ENCODE measurements around the gene ARL4C. TPM values are rescaled to one million over a fixed set of nuclear protein-coding genes. Genes with fewer than 3 reads are reported as not detected.

The ARL4C gene
- total RNA-seq, 1 donor from 2014 or later = 18.8 TPM

DNA sequence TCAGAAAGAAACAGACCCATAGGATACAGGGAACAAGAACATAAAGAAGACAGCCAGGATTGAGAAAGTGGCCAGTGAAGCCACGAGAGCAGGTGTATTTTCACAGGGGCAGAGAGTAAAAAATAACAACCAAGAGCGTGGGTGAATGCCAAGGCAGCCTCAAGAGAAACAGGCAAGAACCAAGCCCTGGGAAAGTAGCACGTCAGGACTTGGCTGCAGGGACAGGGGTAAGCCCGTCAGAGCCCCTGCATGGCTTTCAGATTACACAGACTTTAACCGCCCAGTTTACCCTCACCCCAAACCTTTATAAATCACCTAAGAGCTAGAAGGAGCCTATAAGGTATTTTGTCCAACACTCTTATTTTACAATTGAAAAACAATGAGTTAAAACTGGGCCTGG lies 43.7 kb downstream of the ARL4C start:
- H3K36me3 ChIP-seq = no peaks in the 10 kb centered on the region
- no peaks in the 10 kb centered on the region for H3K9me3 ChIP-seq
- no peak for DNase-seq (ENCODE audit: low spot score in 2 of 2)
- H3K27ac ChIP-seq = no peak overlapping the region
- H3K4me1 ChIP-seq = no peaks in the 10 kb centered on the region
- no peaks in the 10 kb centered on the region for H3K27me3 ChIP-seq
- H3K4me3 ChIP-seq = no peak overlapping the region
- intact Hi-C loops (cut with DNase I) = no loop called here
- TF ChIP-seq, protein P1, sequence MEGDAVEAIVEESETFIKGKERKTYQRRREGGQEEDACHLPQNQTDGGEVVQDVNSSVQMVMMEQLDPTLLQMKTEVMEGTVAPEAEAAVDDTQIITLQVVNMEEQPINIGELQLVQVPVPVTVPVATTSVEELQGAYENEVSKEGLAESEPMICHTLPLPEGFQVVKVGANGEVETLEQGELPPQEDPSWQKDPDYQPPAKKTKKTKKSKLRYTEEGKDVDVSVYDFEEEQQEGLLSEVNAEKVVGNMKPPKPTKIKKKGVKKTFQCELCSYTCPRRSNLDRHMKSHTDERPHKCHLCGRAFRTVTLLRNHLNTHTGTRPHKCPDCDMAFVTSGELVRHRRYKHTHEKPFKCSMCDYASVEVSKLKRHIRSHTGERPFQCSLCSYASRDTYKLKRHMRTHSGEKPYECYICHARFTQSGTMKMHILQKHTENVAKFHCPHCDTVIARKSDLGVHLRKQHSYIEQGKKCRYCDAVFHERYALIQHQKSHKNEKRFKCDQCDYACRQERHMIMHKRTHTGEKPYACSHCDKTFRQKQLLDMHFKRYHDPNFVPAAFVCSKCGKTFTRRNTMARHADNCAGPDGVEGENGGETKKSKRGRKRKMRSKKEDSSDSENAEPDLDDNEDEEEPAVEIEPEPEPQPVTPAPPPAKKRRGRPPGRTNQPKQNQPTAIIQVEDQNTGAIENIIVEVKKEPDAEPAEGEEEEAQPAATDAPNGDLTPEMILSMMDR (IDR thresholded peaks at IDR 0.05) = no peak

DNA sequence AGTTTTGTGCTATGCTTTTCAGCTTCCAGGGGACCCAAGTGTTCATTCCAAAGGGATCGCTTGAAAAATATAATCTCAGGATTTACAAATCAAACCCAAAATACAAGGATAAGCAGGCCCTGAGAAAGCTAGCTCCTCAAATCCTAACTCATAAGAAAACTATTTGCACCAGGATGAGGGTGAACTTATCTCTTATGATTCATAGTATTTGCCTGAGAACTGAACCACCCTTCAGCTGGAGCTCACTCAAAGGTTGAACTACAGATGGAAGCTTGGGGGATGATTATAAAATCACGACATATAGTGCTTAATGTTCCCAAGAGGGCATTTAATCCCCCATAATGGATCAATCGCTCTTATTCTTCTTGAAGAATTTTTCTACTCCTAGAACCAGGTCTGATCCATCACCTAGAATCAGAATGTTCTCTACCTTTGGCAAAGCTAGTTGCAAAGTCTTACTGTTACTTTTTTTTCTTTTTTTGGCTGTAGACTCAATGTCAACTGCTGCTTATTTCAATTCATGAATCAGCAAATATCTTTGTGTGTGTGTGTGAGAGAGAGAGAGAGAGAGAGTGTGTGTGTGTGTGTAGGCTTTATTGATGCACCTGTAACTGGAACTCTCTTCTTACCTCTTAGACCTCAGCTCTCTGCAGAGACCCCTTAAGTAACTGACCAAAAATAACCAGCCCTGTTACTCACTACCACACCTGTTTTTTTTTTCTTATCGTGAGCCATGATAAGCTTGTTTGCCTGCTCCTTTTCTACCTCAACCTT lies 44.8 kb downstream of the ARL4C start:
- H3K36me3 ChIP-seq = no peaks in the 10 kb centered on the region
- peak overlapping the region in 1 of 2 donors; percentile 32 for H3K27ac ChIP-seq
- DNase-seq (ENCODE audit: low spot score in 2 of 2) = no peak
- no peaks in the 10 kb centered on the region for H3K4me1 ChIP-seq
- intact Hi-C loops (cut with DNase I) = no loop called here
- H3K4me3 ChIP-seq = no peak overlapping the region
- no peaks in the 10 kb centered on the region for H3K9me3 ChIP-seq
- H3K27me3 ChIP-seq = no peaks in the 10 kb centered on the region
- TF ChIP-seq, protein P1 (IDR thresholded peaks at IDR 0.05) = no peak

DNA sequence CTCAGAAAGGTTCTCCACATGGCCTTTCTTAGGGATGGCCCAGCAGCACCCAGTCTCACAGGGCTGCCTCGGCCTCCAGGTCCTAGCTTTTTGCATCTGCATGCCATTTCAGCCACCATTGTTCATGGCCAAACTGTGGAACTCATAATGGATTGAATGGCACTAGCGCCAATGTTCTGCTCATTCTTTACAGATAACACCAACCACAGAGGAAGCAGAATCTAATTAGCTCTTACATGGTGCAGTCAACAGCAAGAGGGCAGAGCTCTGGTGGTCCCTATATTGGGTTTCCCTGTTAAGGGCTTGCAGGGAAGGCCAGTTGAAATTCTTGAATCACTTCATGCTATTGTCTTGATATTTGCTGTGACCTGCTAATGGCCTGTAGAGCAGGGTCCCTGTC lies 45.6 kb downstream of the ARL4C start:
- TF ChIP-seq, protein P1 (IDR thresholded peaks at IDR 0.05) = no peak
- no peak for DNase-seq (ENCODE audit: low spot score in 2 of 2)
- Histone ChIP-seq H3K9me3 (no peaks in the 10 kb centered on the region), H3K27ac (peak overlapping the region in 1 of 2 donors; percentile 32), H3K4me1 (no peaks in the 10 kb centered on the region), H3K4me3 (no peak overlapping the region), H3K27me3 (no peaks in the 10 kb centered on the region), H3K36me3 (no peaks in the 10 kb centered on the region)
- intact Hi-C loops (cut with DNase I) = no loop called here

DNA sequence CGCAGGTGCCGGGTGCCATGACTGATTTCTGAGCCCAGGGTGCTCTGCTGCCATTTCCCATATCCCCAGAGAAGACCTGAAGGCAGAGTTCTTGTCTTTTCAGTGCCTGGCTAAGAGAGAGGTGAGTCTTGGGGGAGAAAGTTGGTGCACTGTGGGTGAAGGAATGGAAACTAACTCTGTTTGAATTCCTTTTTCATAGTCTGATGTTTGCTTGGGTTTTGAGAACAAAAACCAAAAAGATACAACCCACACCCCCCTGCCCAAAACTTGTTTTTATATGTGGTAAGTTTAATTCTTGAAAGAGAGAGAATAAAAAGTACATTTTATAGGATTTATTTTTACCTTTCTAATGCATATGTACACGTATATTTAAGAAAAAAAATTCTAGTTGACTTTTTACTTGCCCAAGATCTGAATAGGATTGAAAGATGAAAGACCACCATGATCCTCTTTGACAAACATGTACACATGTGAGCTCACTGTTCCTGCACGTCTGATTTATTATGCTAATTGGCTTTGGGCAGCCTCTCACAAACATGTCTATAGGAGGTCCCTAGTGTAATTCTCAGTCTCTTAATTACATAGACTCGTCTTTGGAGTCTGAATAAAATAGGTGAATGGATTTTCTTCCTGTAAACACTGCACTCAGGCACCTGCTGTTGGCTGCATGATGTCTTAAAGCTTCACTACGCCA lies 46.3 kb downstream of the ARL4C start:
- intact Hi-C loops (cut with DNase I) = no loop called here
- no peak for DNase-seq (ENCODE audit: low spot score in 2 of 2)
- Histone ChIP-seq H3K36me3 (no peaks in the 10 kb centered on the region), H3K4me3 (no peak overlapping the region), H3K27me3 (no peaks in the 10 kb centered on the region), H3K9me3 (no peaks in the 10 kb centered on the region), H3K27ac (no peak overlapping the region), H3K4me1 (no peaks in the 10 kb centered on the region)
- TF ChIP-seq, protein P1 (IDR thresholded peaks at IDR 0.05) = no peak

DNA sequence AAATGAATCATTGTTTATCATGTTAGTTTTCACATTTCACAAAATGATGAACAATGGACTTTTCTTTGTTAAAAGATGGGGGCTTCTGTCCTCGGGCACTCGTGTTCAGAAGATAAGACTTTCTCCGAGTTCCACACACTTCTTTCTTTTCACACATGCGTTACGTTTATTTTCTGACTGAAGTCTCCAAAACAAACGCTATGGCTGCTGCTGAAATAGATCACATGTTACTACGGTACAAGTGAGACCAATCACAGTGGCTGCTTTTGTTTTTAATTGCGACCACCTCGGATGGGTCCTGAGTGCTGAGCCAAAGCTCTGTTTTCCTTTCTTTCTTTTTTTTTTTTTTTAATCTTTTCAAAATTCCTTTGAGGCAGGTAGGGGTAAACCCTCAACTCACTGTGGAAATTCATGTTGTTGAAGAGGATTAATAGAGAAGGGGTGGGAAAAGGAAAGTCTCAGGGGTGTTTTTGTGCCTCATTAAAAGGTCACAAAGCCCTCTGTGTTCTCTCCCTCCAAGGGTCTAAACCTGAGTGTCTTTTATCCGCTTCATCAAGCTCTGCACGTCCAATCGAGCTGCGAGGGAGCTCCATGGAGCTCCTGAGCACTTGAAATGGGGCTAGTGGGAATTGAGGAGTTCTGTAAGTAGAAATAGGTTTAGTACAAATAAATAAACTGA lies 48.2 kb downstream of the ARL4C start:
- no peak overlapping the region for H3K4me3 ChIP-seq
- no peaks in the 10 kb centered on the region for H3K27me3 ChIP-seq
- no peak for DNase-seq (ENCODE audit: low spot score in 2 of 2)
- no peaks in the 10 kb centered on the region for H3K36me3 ChIP-seq
- intact Hi-C loops (cut with DNase I) = no loop called here
- no peak overlapping the region for H3K27ac ChIP-seq
- H3K4me1 ChIP-seq = no peaks in the 10 kb centered on the region
- H3K9me3 ChIP-seq = no peaks in the 10 kb centered on the region
- TF ChIP-seq, protein P1 (IDR thresholded peaks at IDR 0.05) = no peak
